Activated T-cell treated with anti-CD3 and anti-CD28 coated beads for 24 hours (primary cell): ENCODE results near the gene RASSF9.

ENCODE experiments used
- DNase-seq: peaks from one replicate; pipeline ENCODE4 v3.0.0-alpha.2; 2020; ENCODE audit warnings: low read depth

Gene RASSF9

GRCh38 chr12:85821206-85821605 is 15.0 kb downstream of the RASSF9 start:
- DNase-seq, result no peak

- DNase-seq, result no peak
Measured at GRCh38 chr12:85820101-85820500, 16.1 kb downstream of the RASSF9 start.

- no peak for DNase-seq
Measured at GRCh38 chr12:85814741-85815140, 21.5 kb downstream of the RASSF9 start.

GRCh38 chr12:85814071-85814470 is 22.1 kb downstream of the RASSF9 start:
- DNase-seq, result no peak

- DNase-seq, result no peak
Measured at GRCh38 chr12:85809500-85809899, 26.7 kb downstream of the RASSF9 start.

GRCh38 chr12:85807730-85808129 is 28.5 kb downstream of the RASSF9 start:
- no peak for DNase-seq

GRCh38 chr12:85805654-85806053 is 30.6 kb downstream of the RASSF9 start:
- DNase-seq, result no peak

- DNase-seq, result no peak
Measured at GRCh38 chr12:85804663-85805062, 31.5 kb downstream of the RASSF9 start.

- no peak for DNase-seq
Measured at GRCh38 chr12:85803923-85804322, 32.3 kb downstream of the RASSF9 start.

- DNase-seq, result no peak
Measured at GRCh38 chr12:85803231-85803630, 33.0 kb downstream of the RASSF9 start.

GRCh38 chr12:85798122-85798521 is 38.1 kb downstream of the RASSF9 start:
- DNase-seq, result no peak

GRCh38 chr12:85796001-85796400 is 40.2 kb downstream of the RASSF9 start:
- DNase-seq, result no peak

- DNase-seq, result no peak
Measured at GRCh38 chr12:85794531-85794930, 41.7 kb downstream of the RASSF9 start.

GRCh38 chr12:85784096-85784720 is 52.0 kb downstream of the RASSF9 start:
- DNase-seq, result no peak

- DNase-seq, result no peak
Measured at GRCh38 chr12:85782711-85783110, 53.5 kb downstream of the RASSF9 start.

- DNase-seq, result no peak
Measured at GRCh38 chr12:85781766-85782165, 54.4 kb downstream of the RASSF9 start.

GRCh38 chr12:85779768-85780167 is 56.4 kb downstream of the RASSF9 start:
- DNase-seq, result no peak

GRCh38 chr12:85775091-85775490 is 61.1 kb downstream of the RASSF9 start:
- no peak for DNase-seq

GRCh38 chr12:85765453-85765869 is 70.7 kb downstream of the RASSF9 start:
- DNase-seq, result no peak

GRCh38 chr12:85759623-85760022 is 76.6 kb downstream of the RASSF9 start:
- no peak for DNase-seq

- DNase-seq, result no peak
Measured at GRCh38 chr12:85759091-85759490, 77.1 kb downstream of the RASSF9 start.

GRCh38 chr12:85755760-85756159 is 80.4 kb downstream of the RASSF9 start:
- DNase-seq, result no peak
